ENCODE results near the gene USP9X.

The USP9X gene

GRCh38 chrX:41119803-41120202, 34.6 kb downstream of the USP9X start:
- no peak overlapping the region for H3K4me3 ChIP-seq (ENCODE audit: low read depth, low read length)
- no peak for TF ChIP-seq CTCF (conservative IDR thresholded peaks at IDR 0.05; ENCODE audit: low read depth, low read length)
- no peak for DNase-seq (ENCODE audit: low read depth)

- TF ChIP-seq CTCF (conservative IDR thresholded peaks at IDR 0.05; ENCODE audit: low read depth, low read length), result no peak
- H3K4me3 ChIP-seq (ENCODE audit: low read depth, low read length), result no peak overlapping the region
- DNase-seq (ENCODE audit: low read depth), result no peak
Measured at GRCh38 chrX:41121766-41122165, 36.5 kb downstream of the USP9X start.

DNA sequence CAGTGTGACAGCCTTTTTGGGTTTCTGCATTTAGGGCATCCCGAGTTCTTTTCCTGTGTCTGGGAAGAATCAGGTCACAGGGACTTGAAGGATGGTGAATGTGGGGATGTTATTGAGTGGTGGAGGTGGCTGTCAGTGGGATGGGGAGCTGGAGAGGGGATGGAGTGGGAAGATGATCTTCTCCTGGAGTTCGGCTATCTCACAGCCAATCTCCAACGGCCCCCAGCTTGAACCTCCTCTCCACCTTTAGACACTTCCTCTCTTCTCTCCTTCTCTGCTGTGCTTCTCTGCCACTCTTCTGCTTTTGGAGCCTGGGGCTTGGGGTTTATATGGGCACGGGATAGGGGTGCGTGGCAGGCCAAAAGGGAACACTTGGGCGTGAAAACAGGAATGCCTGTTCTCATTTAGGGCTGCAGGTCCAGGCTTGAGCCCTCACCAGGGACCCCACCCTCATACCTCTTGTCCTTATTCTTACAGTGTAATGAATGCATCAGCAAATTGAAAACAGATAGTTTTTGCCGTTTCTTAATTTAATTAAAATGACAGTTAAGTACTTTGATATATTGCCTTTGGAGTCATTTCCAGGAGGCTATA, 37.5 kb downstream of the USP9X start:
- no peak overlapping the region for H3K4me3 ChIP-seq (ENCODE audit: low read depth, low read length)
- no peak for TF ChIP-seq CTCF (conservative IDR thresholded peaks at IDR 0.05; ENCODE audit: low read depth, low read length)
- DNase-seq (ENCODE audit: low read depth), result no peak

DNA sequence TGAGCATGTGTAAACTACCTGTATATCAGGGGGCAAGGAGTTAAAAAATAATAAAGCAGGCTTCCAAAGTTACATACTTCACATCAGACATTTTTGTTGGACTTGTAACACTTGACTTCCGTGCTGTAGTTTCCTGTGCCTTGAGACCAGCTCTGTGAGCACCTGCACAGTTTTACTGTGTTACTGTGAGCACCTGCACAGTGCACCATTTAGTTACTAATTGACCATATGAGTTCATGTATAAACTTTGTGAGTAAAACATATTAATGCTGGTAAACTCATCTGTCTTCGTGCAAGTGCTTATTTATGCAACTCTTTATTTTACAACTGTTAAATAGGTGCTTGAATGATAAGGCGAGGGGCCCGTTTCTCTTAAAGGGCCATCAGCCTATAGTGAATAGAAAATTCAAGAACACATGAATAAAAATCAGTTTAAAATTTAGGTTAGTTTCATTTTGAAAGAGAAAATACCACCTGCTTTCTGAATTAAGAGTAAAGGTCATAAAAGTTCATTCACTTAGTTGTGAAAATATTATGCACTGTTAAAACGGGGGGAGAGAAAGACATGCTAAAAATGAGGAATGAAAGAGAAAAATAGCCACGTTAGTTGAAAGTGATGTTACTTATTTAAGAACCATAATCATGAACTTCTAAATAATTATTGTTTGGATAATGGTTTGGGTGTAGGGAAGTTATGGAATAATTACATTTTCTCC, 42.4 kb downstream of the USP9X start:
- H3K4me3 ChIP-seq (ENCODE audit: low read depth, low read length), result no peak overlapping the region
- no peak for TF ChIP-seq CTCF (conservative IDR thresholded peaks at IDR 0.05; ENCODE audit: low read depth, low read length)
- DNase-seq (ENCODE audit: low read depth), result no peak

GRCh38 chrX:41128955-41129354, 43.7 kb downstream of the USP9X start:
- no peak for DNase-seq (ENCODE audit: low read depth)
- no peak overlapping the region for H3K4me3 ChIP-seq (ENCODE audit: low read depth, low read length)
- no peak for TF ChIP-seq CTCF (conservative IDR thresholded peaks at IDR 0.05; ENCODE audit: low read depth, low read length)

DNA sequence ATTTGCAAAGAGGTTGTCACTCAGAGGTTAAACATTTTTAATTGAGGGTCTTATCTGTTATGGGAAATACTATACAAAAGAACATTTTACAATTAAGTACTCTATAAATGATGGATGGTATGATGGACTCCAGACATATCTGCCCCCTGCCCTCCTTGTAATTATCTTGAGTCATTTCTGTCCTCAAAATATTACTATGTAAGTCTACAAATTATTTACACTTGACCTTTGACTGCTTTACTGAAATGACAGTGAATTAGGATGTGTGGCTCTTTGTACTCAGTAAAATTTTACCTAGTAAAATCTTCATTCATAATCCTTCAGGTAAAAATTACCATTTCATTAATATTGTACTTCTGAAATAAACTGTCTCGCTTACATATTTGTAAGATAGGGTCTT, 46.5 kb downstream of the USP9X start:
- no peak for DNase-seq (ENCODE audit: low read depth)
- TF ChIP-seq CTCF (conservative IDR thresholded peaks at IDR 0.05; ENCODE audit: low read depth, low read length), result no peak
- no peak overlapping the region for H3K4me3 ChIP-seq (ENCODE audit: low read depth, low read length)

DNA sequence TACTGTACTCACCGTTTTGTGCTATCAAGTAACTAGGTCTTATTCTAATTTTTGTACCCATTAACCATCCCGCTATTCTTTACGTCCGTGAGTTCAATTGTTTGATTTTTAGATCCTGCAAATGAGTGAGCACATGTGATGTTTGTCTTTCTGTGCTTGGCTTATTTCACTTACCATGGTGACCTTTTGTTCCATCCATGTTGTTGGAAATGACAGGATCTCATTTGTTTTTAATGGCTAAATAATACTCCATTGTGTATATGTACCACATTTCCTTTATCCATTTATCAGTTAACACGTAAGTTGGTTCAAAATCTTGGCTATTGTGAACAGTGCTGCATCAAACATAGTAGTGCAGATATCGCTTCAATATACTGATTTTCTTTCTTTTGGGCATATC, 48.3 kb downstream of the USP9X start:
- no peak for DNase-seq (ENCODE audit: low read depth)
- H3K4me3 ChIP-seq (ENCODE audit: low read depth, low read length), result no peak overlapping the region
- no peak for TF ChIP-seq CTCF (conservative IDR thresholded peaks at IDR 0.05; ENCODE audit: low read depth, low read length)
